Body of pancreas (tissue), 4 donors: ENCODE data around the gene PRKD3.

Experiments
- POLR2A ChIP-seq, 3 donors: fragments of 450-650 bp; IDR thresholded peaks; one replicate each; pipeline ENCODE4 v1.6.1; 2016; ENCODE audit warnings: antibody characterized with exemption in 3 of 3, mild to moderate bottlenecking in 2 of 3
- TF ChIP-seq, protein P1 (sequence below), 7 experiments: fragments of 450-650 bp in 4 of 7; fragments of 200-600 bp in 3 of 7; sonication (generic) in 3 of 7; IDR thresholded peaks; one replicate each; pipeline ENCODE4 v1.5.1; 2016 to 2019; ENCODE audit warnings: antibody characterized with exemption in 7 of 7

DNA sequence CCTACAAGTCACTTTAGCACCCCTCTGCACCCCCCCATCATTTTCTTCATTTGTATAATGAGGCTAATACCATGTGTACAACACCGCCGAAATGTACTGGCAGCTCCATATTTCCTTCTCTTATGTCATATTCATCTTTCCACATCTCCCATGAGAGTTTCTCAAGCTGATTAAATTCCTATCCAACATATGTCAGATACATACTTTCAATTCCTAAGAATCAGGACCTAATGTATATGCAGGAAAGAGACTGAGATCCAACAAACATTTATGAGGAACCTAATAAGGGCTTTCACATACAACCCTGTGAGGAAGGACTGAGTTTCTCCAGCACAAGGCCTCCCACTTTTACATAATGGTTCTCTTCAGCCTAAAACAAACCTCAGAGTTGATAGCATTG is 41.9 kb downstream of the PRKD3 start:
- TF ChIP-seq, protein P1, sequence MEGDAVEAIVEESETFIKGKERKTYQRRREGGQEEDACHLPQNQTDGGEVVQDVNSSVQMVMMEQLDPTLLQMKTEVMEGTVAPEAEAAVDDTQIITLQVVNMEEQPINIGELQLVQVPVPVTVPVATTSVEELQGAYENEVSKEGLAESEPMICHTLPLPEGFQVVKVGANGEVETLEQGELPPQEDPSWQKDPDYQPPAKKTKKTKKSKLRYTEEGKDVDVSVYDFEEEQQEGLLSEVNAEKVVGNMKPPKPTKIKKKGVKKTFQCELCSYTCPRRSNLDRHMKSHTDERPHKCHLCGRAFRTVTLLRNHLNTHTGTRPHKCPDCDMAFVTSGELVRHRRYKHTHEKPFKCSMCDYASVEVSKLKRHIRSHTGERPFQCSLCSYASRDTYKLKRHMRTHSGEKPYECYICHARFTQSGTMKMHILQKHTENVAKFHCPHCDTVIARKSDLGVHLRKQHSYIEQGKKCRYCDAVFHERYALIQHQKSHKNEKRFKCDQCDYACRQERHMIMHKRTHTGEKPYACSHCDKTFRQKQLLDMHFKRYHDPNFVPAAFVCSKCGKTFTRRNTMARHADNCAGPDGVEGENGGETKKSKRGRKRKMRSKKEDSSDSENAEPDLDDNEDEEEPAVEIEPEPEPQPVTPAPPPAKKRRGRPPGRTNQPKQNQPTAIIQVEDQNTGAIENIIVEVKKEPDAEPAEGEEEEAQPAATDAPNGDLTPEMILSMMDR (IDR thresholded peaks at IDR 0.05) = no peak
- no peak for TF ChIP-seq POLR2A (IDR thresholded peaks at IDR 0.05)
